ENCODE measurements around the gene COPZ2. TPM values are rescaled to one million over a fixed set of nuclear protein-coding genes. Genes with fewer than 3 reads are reported as not detected.

Gene COPZ2
- total RNA-seq, 1 donor from 2014 or later = 34.4 TPM

DNA sequence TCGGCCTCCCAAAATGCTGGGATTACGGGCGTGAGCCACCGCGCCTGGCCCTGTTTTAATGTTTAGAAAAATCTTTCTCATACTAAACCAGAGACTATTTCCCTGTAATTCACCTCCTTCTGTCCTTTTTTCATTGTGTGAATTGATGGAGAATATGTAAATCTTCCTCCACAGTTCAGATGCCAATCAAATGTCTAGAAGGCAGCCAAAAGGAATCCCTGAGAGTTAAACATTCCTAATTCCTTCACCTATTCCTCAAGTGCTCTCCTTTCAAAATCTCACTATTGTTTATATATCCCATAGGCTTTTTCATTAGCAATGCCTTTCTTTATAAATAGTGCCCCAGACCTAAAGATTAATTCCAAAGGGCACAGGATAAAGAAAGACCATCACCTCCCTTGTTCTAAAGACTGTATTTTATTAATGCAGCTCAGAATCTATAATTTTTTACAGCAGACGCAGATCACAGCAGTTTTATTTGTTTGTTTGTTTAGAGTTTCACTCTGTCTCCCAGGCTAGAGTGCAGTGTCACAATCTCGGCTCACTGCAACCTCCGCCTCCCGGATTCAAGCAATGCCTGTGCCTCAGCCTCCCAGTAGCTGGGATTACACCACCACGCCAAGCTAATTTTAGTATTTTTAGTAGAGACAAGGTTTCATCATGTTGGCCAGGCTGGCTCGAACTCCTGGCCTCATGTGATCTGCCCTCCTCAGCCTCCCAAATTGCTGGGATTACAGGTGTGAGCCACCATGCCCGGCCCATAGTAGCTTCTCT, 30.5 kb downstream of the COPZ2 start:
- Histone ChIP-seq H3K4me3 (no peak overlapping the region), H3K36me3 (no peaks in the 10 kb centered on the region), H3K27ac (no peak overlapping the region), H3K9me3 (no peaks in the 10 kb centered on the region), H3K27me3 (no peaks in the 10 kb centered on the region), H3K4me1 (peaks cover 19% of the 10 kb centered on the region)
- TF ChIP-seq POLR2A (IDR thresholded peaks at IDR 0.05) = no peak
- no peak for TF ChIP-seq CTCF (IDR thresholded peaks at IDR 0.05)
- TF ChIP-seq POLR2AphosphoS5 (IDR thresholded peaks at IDR 0.05; ENCODE audit: insufficient read depth in 1 of 2, low read depth in 1 of 2) = no peak
- intact Hi-C loops (cut with DNase I) = no loop called here
- DNase-seq (ENCODE audit: extremely low spot score in 2 of 2) = no peak

DNA sequence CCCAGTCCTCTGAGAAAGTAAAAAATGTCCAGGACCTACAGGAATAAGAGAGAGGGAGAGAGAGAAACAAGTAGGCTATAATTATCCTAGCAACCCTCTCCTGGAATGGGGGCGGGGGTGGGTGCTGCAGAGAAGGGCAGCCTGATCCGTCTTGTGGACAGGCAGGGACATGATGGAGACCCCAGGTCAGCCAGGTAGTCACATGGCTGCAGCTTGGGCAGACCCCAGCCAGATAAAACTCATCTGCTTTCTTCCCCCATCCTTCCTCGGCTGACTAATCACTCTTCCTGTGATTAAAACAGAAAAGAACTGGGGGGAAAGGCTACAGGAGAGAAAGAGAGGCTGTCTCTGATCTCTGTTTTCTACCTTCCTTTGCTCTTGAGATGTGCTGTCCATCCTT, 32.6 kb downstream of the COPZ2 start:
- H3K4me3 ChIP-seq = no peak overlapping the region
- H3K36me3 ChIP-seq = no peaks in the 10 kb centered on the region
- intact Hi-C loops (cut with DNase I) = no loop called here
- no peaks in the 10 kb centered on the region for H3K9me3 ChIP-seq
- peaks cover 12% of the 10 kb centered on the region for H3K4me1 ChIP-seq
- H3K27ac ChIP-seq = no peak overlapping the region
- TF ChIP-seq POLR2A (IDR thresholded peaks at IDR 0.05) = no peak
- TF ChIP-seq CTCF (IDR thresholded peaks at IDR 0.05) = no peak
- no peak for TF ChIP-seq POLR2AphosphoS5 (IDR thresholded peaks at IDR 0.05; ENCODE audit: insufficient read depth in 1 of 2, low read depth in 1 of 2)
- no peak for DNase-seq (ENCODE audit: extremely low spot score in 2 of 2)
- no peaks in the 10 kb centered on the region for H3K27me3 ChIP-seq

DNA sequence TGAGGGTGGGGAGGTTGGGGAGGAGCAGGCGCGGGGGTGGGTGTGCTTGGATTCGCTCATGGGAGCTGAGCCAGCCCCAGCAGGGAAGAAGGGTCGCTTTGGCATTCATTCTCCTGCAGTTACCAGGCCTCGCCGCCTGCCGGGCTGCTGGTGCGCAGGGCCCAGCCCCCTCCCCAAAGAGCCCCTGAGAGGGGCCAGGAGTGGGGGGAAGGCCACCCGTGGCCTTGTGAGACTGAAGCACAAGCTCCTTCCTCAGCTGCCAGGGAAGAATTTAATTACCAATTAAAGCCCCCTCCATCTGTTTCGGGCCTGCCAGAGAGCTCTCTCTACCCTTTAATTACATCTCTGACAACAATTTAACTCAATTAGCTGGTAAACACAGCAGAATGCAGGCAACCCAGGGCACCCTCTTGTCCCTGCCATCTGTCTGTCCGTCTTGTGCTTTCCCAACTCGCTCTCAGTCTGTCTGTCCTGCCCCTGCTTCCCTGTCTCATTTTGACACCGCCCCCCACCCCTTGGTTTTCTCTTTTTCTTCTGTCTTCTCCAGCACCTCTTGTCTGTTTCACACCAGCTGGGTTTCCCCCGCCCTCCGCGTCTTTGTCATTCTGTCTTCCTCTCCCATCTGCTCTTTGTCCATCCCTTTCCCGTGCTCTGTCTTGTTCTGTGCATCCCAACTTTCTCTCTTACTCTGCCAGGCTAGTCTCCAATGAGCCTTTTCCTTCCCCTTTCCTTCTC, 34.0 kb downstream of the COPZ2 start:
- peaks cover 12% of the 10 kb centered on the region for H3K4me1 ChIP-seq
- no peaks in the 10 kb centered on the region for H3K27me3 ChIP-seq
- no peak overlapping the region for H3K27ac ChIP-seq
- no peaks in the 10 kb centered on the region for H3K9me3 ChIP-seq
- DNase-seq (ENCODE audit: extremely low spot score in 2 of 2) = no peak
- H3K36me3 ChIP-seq = no peaks in the 10 kb centered on the region
- TF ChIP-seq POLR2A (IDR thresholded peaks at IDR 0.05) (no peak), POLR2AphosphoS5 (IDR thresholded peaks at IDR 0.05; ENCODE audit: insufficient read depth in 1 of 2, low read depth in 1 of 2) (no peak), CTCF (IDR thresholded peaks at IDR 0.05) (no peak)
- H3K4me3 ChIP-seq = no peak overlapping the region
- intact Hi-C loops (cut with DNase I) = no loop called here

- Histone ChIP-seq H3K4me3 (no peak overlapping the region), H3K9me3 (no peaks in the 10 kb centered on the region), H3K36me3 (no peaks in the 10 kb centered on the region), H3K27ac (no peak overlapping the region), H3K4me1 (peaks cover 12% of the 10 kb centered on the region), H3K27me3 (no peaks in the 10 kb centered on the region)
- intact Hi-C loops (cut with DNase I) = no loop called here
- DNase-seq (ENCODE audit: extremely low spot score in 2 of 2) = no peak
- TF ChIP-seq CTCF (IDR thresholded peaks at IDR 0.05) (no peak), POLR2AphosphoS5 (IDR thresholded peaks at IDR 0.05; ENCODE audit: insufficient read depth in 1 of 2, low read depth in 1 of 2) (no peak), POLR2A (IDR thresholded peaks at IDR 0.05) (no peak)
These were observed 34.6 kb downstream of the COPZ2 start for GRCh38 chr17:48002916-48003416.
